Ectodermal cell (in vitro differentiated cells): Measurements from ENCODE around the gene OR1A1. TPM values are rescaled to one million over a fixed set of nuclear protein-coding genes. Genes with fewer than 3 reads are reported as not detected.
"Not testable (repeated sequence)": the region's sequence is repeated elsewhere in the genome, so short reads cannot be mapped to it uniquely, and the experiment has no call there.

ENCODE experiments used
- H3K27ac ChIP-seq: 2 replicates; pipeline ENCODE4 v1.7.0; 2013; ENCODE audit warnings: mild to moderate bottlenecking, low read depth, low read length; ENCODE audit not compliant: insufficient read depth, poor library complexity, severe bottlenecking
- H3K27me3 ChIP-seq: 2 replicates; pipeline ENCODE4 v1.7.0; 2013; ENCODE audit warnings: mild to moderate bottlenecking, low read length; ENCODE audit not compliant: insufficient read depth, control insufficient read depth, poor library complexity, severe bottlenecking
- H3K36me3 ChIP-seq: one replicate; pipeline ENCODE4 v1.7.0; 2013; ENCODE audit warnings: low read length; ENCODE audit not compliant: control insufficient read depth, insufficient read depth
- H3K4me1 ChIP-seq: one replicate; pipeline ENCODE4 v1.7.0; 2013; ENCODE audit warnings: low read length; ENCODE audit not compliant: control insufficient read depth, insufficient read depth
- H3K4me3 ChIP-seq: 2 replicates; pipeline ENCODE4 v1.7.0; 2013; ENCODE audit warnings: low read depth, low read length, control low read depth; ENCODE audit not compliant: insufficient read depth
- H3K9me3 ChIP-seq: 2 replicates; pipeline ENCODE4 v1.7.0; 2013; ENCODE audit warnings: mild to moderate bottlenecking, low read length, moderate library complexity; ENCODE audit not compliant: control insufficient read depth
- whole genome bisulfite sequencing, 2 experiments: methylation state at CpG; one replicate each; pipeline ENCODE4 v1.1.7; 2013; ENCODE audit warnings: missing lambda C conversion rate in 2 of 2; 5-methylcytosine and 5-hydroxymethylcytosine counted together
- polyA plus RNA-seq, 4 experiments: library from polyadenylated mRNA; stranded (reverse); fragments of 50-300 nt; gene quantifications; one replicate each; pipeline ENCODE4 v1.2.3, GENCODE V29; 2013

The OR1A1 gene
- not detected for polyA plus RNA-seq (2013, experiment 1 of 4)
- not detected for polyA plus RNA-seq (2013, experiment 2 of 4)
- not detected for polyA plus RNA-seq (2013, experiment 3 of 4)
- not detected for polyA plus RNA-seq (2013, experiment 4 of 4)

GRCh38 chr17:3207367-3207766 is at the start of gene OR1A1:
TSS of gene OR1A1 (plus strand) at chr17:3207667. CDS start at chr17:3215621, 7,954 bp downstream.
- Histone ChIP-seq H3K27ac (no peak within 1 kb of the TSS), H3K9me3 (peaks cover 5% of the 10 kb centered on the region), H3K27me3 (no peaks in the 10 kb centered on the region), H3K36me3 (no peaks in the 10 kb centered on the region), H3K4me3 (no peak within 1 kb of the TSS), H3K4me1 (no peaks in the 10 kb centered on the region)
- 83 to 85% methylated on average over 7 of the region's 7 CpGs for WGBS, 2 experiments

GRCh38 chr17:3167574-3167973 is 39.9 kb upstream of the OR1A1 start:
- peaks cover 2% of the 10 kb centered on the region for H3K9me3 ChIP-seq
- 81 to 86% methylated on average over 5 of the region's 5 CpGs for WGBS, 2 experiments

GRCh38 chr17:3189961-3190360 is 17.5 kb upstream of the OR1A1 start:
- WGBS, 2 experiments, result 48 to 60% methylated on average over 4 of the region's 4 CpGs
- H3K27me3 ChIP-seq, result no peaks in the 10 kb centered on the region

More at GRCh38 chr17:3167574-3167973, 39.9 kb upstream of the OR1A1 start:
- H3K27ac ChIP-seq, result no peak overlapping the region
- no peak overlapping the region for H3K4me3 ChIP-seq
- no peaks in the 10 kb centered on the region for H3K36me3 ChIP-seq
- H3K4me1 ChIP-seq, result no peaks in the 10 kb centered on the region
- H3K27me3 ChIP-seq, result no peaks in the 10 kb centered on the region

GRCh38 chr17:3197219-3197618 is 10.2 kb upstream of the OR1A1 start, which contains the start of gene OR1A2:
TSS of gene OR1A2 (plus strand) at chr17:3197519. CDS start at chr17:3197519, 0 bp downstream.
- Histone ChIP-seq H3K27ac (no peak within 1 kb of the TSS), H3K9me3 (no peaks in the 10 kb centered on the region), H3K4me1 (no peaks in the 10 kb centered on the region), H3K36me3 (no peaks in the 10 kb centered on the region), H3K27me3 (no peaks in the 10 kb centered on the region), H3K4me3 (no peak within 1 kb of the TSS)
- 77 to 79% methylated on average over 4 of the region's 4 CpGs for WGBS, 2 experiments

More at GRCh38 chr17:3189961-3190360, 17.5 kb upstream of the OR1A1 start:
- Histone ChIP-seq H3K27ac (no peak overlapping the region), H3K9me3 (peaks cover 2% of the 10 kb centered on the region), H3K36me3 (no peaks in the 10 kb centered on the region), H3K4me1 (no peaks in the 10 kb centered on the region), H3K4me3 (no peak overlapping the region)

GRCh38 chr17:3208484-3208883 is 1.0 kb downstream of the OR1A1 start:
- Histone ChIP-seq H3K4me3 (no peak overlapping the region), H3K36me3 (no peaks in the 10 kb centered on the region), H3K4me1 (no peaks in the 10 kb centered on the region), H3K9me3 (peaks cover 5% of the 10 kb centered on the region), H3K27ac (no peak overlapping the region), H3K27me3 (no peaks in the 10 kb centered on the region)
- WGBS, 2 experiments, result 75 to 79% methylated on average over 6 of the region's 6 CpGs

GRCh38 chr17:3213001-3213400 is 5.5 kb downstream of the OR1A1 start:
- Histone ChIP-seq H3K9me3 (no peaks in the 10 kb centered on the region), H3K27me3 (no peaks in the 10 kb centered on the region), H3K36me3 (no peaks in the 10 kb centered on the region), H3K4me3 (no peak overlapping the region), H3K4me1 (no peaks in the 10 kb centered on the region), H3K27ac (no peak overlapping the region)
- WGBS, 2 experiments, result 75 to 81% methylated on average over 3 of the region's 3 CpGs

- Histone ChIP-seq H3K27ac (no peak overlapping the region), H3K9me3 (no peaks in the 10 kb centered on the region), H3K4me1 (no peaks in the 10 kb centered on the region), H3K36me3 (no peaks in the 10 kb centered on the region), H3K4me3 (no peak overlapping the region), H3K27me3 (no peaks in the 10 kb centered on the region)
- 63 to 66% methylated on average over 6 of the region's 6 CpGs for WGBS, 2 experiments
Observed at GRCh38 chr17:3213587-3213986, 6.1 kb downstream of the OR1A1 start.

GRCh38 chr17:3219978-3220377 is 12.5 kb downstream of the OR1A1 start:
- WGBS, 2 experiments, result 53 to 60% methylated on average over 3 of the region's 3 CpGs
- H3K9me3 ChIP-seq, H3K27ac ChIP-seq, H3K27me3 ChIP-seq, H3K4me3 ChIP-seq, H3K36me3 ChIP-seq, H3K4me1 ChIP-seq: not testable (repeated sequence)

GRCh38 chr17:3221850-3222249 is 14.4 kb downstream of the OR1A1 start:
- whole genome bisulfite sequencing, 2 experiments, result 80 to 89% methylated on average over 1 of the region's 2 CpGs
- Histone ChIP-seq H3K27ac (no peak overlapping the region), H3K4me3 (no peak overlapping the region), H3K4me1 (no peaks in the 10 kb centered on the region), H3K36me3 (no peaks in the 10 kb centered on the region), H3K9me3 (no peaks in the 10 kb centered on the region), H3K27me3 (no peaks in the 10 kb centered on the region)

- Histone ChIP-seq H3K4me1 (no peaks in the 10 kb centered on the region), H3K9me3 (no peaks in the 10 kb centered on the region), H3K27me3 (no peaks in the 10 kb centered on the region), H3K36me3 (no peaks in the 10 kb centered on the region), H3K4me3 (no peak overlapping the region), H3K27ac (no peak overlapping the region)
- 61 to 67% methylated on average over 2 of the region's 2 CpGs for WGBS, 2 experiments
Observed at GRCh38 chr17:3222505-3222904, 15.0 kb downstream of the OR1A1 start.
